ENCODE results near the gene KCNJ6. TPM values are rescaled to one million over a fixed set of nuclear protein-coding genes. Genes with fewer than 3 reads are reported as not detected.

Gene KCNJ6
- polyA plus RNA-seq, 1 of the 3 experiments (the other 2 are of a cell fraction) = not detected

DNA sequence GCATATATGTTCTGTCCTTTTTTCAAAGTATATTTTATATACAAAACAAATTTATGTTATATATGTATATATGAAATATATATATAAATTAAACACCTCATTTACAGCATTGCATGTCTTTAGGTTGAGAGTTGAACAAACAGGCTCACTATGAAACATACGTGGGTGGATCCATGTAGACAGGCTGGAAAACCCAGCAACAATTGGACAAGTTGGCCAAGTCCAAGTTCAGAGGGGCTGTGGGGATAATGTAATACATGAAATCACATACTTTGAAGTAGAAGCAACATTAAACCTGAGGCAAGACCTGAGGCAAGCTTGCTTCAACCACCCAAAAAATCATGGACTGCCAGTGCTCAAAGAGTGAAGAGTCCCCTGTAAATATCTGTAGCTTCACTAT lies 39.7 kb downstream of the KCNJ6 start:
- Histone ChIP-seq H3K4me1 (ENCODE audit: control insufficient read depth in 1 of 2, insufficient read depth in 2 of 2, low read depth in 1 of 2, low read length in 1 of 2) (no peaks in the 10 kb centered on the region), H3K9me2 (no peaks in the 10 kb centered on the region), H2AFZ (ENCODE audit: low read depth) (no peak overlapping the region), H3K4me3 (ENCODE audit: low read depth in 2 of 2, low read length in 1 of 2) (no peak overlapping the region), H3F3A (replicated peaks; ENCODE audit: insufficient read depth) (no peaks in the 10 kb centered on the region), H3K79me2 (ENCODE audit: insufficient read depth) (no peaks in the 10 kb centered on the region), H3K36me3 (replicated peaks in 1 of 2; ENCODE audit: control insufficient read depth in 1 of 2, insufficient read depth in 2 of 2, low read length in 1 of 2) (no peaks in the 10 kb centered on the region), H3K27ac (ENCODE audit: low read depth in 2 of 2, low read length in 1 of 2) (no peak overlapping the region), H3K27me3 (ENCODE audit: insufficient read depth) (no peaks in the 10 kb centered on the region), H4K20me1 (ENCODE audit: insufficient read depth) (no peaks in the 10 kb centered on the region), H3K9ac (no peak overlapping the region), H3K9me3 (no peaks in the 10 kb centered on the region), H3K4me2 (no peak overlapping the region)
- no peak for DNase-seq
- CTCF ChIA-PET = interaction anchor here (1.3 kb wide), 1 partner anchor 40 kb away, joined by 3 read pairs; the partner anchor contains the start of gene KCNJ6
- WGBS (ENCODE audit: low lambda C conversion rate) = 3% methylated on average over 1 of the region's 1 CpG
- TF ChIP-seq RFX5 (IDR thresholded peaks at IDR 0.05; ENCODE audit: low read length) = no peak
- no peak for TF ChIP-seq CTCF (IDR thresholded peaks at IDR 0.05)
- no peak for TF ChIP-seq TEAD4 (IDR thresholded peaks at IDR 0.05; ENCODE audit: borderline replicate concordance, insufficient read depth)
- POLR2A ChIA-PET = no interaction called here

DNA sequence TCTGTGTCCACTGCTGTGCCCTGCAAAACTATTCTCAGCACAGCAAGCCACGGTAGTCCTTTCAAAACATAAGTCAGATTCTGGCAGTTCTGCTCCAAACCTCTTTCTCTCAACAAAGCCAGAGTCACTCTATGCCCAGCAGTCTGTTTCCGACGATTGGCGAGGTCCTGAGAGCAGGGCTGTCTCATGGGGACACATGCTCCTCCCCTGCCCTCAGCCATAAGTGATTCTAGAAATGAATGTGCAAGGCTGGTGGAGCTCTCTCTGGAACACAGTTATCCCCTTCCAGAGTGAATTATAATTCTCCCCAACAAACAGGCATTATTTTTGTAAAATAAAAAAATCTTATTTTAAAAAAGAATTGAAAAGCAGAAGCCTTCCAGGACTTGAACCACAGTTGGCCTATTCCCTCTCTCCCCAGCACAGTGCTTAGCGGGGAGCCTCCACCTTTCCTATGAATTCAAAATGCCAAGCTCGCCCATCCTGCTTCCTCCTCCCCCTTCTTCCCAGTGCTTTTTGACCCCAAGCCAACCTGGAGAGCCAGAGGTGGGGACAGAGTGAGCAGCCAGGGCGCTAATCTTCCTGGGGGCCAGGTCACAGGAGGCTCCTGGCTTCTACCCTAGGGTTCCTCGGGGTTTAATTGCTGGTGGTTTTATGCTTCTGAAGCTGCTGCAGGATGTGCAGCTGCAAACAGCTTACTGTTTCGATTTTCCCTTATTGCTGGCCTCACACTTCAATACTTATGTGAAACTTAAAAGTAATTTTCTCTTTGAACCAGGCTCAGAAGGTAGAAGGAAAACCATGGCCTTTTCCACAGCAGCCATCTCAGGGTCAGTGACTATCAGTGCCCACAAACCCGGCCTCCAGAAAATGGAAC lies 41.1 kb downstream of the KCNJ6 start:
- Histone ChIP-seq H3K4me2 (no peak overlapping the region), H3K4me1 (ENCODE audit: control insufficient read depth in 1 of 2, insufficient read depth in 2 of 2, low read depth in 1 of 2, low read length in 1 of 2) (no peaks in the 10 kb centered on the region), H3K27me3 (ENCODE audit: insufficient read depth) (no peaks in the 10 kb centered on the region), H3K9me2 (no peaks in the 10 kb centered on the region), H3K79me2 (ENCODE audit: insufficient read depth) (no peaks in the 10 kb centered on the region), H3K9ac (no peak overlapping the region), H3K4me3 (ENCODE audit: low read depth in 2 of 2, low read length in 1 of 2) (no peak overlapping the region), H2AFZ (ENCODE audit: low read depth) (no peak overlapping the region), H3K9me3 (no peaks in the 10 kb centered on the region), H3K36me3 (replicated peaks in 1 of 2; ENCODE audit: control insufficient read depth in 1 of 2, insufficient read depth in 2 of 2, low read length in 1 of 2) (no peaks in the 10 kb centered on the region), H4K20me1 (ENCODE audit: insufficient read depth) (no peaks in the 10 kb centered on the region), H3K27ac (ENCODE audit: low read depth in 2 of 2, low read length in 1 of 2) (no peak overlapping the region), H3F3A (replicated peaks; ENCODE audit: insufficient read depth) (no peaks in the 10 kb centered on the region)
- DNase-seq = no peak
- POLR2A ChIA-PET = no interaction called here
- 3% methylated on average over 10 of the region's 10 CpGs for WGBS (ENCODE audit: low lambda C conversion rate)
- CTCF ChIA-PET = interaction anchor here (0.6 to 1.7 kb wide), 3 partner anchors 42 to 251 kb away, joined by 3 to 4 read pairs (median 3); partner anchors contain the start of gene KCNJ6
- TF ChIP-seq RCOR1 (IDR thresholded peaks at IDR 0.05; ENCODE audit: low read length) (no peak), CTCF (IDR thresholded peaks at IDR 0.05) (no peak), GABPA (IDR thresholded peaks at IDR 0.05; ENCODE audit: low read depth) (no peak), FOXM1 (IDR thresholded peaks at IDR 0.05; ENCODE audit: low read depth) (no peak), TCF12 (IDR thresholded peaks at IDR 0.05) (no peak)
- TF ChIP-seq, protein P1, sequence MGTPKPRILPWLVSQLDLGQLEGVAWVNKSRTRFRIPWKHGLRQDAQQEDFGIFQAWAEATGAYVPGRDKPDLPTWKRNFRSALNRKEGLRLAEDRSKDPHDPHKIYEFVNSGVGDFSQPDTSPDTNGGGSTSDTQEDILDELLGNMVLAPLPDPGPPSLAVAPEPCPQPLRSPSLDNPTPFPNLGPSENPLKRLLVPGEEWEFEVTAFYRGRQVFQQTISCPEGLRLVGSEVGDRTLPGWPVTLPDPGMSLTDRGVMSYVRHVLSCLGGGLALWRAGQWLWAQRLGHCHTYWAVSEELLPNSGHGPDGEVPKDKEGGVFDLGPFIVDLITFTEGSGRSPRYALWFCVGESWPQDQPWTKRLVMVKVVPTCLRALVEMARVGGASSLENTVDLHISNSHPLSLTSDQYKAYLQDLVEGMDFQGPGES (IDR thresholded peaks at IDR 0.05; ENCODE audit: low read depth, low read length) = no peak
- TF ChIP-seq, protein P2, sequence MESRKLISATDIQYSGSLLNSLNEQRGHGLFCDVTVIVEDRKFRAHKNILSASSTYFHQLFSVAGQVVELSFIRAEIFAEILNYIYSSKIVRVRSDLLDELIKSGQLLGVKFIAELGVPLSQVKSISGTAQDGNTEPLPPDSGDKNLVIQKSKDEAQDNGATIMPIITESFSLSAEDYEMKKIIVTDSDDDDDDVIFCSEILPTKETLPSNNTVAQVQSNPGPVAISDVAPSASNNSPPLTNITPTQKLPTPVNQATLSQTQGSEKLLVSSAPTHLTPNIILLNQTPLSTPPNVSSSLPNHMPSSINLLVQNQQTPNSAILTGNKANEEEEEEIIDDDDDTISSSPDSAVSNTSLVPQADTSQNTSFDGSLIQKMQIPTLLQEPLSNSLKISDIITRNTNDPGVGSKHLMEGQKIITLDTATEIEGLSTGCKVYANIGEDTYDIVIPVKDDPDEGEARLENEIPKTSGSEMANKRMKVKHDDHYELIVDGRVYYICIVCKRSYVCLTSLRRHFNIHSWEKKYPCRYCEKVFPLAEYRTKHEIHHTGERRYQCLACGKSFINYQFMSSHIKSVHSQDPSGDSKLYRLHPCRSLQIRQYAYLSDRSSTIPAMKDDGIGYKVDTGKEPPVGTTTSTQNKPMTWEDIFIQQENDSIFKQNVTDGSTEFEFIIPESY (IDR thresholded peaks at IDR 0.05; ENCODE audit: borderline replicate concordance, low read depth) = no peak
- TF ChIP-seq, protein P3, sequence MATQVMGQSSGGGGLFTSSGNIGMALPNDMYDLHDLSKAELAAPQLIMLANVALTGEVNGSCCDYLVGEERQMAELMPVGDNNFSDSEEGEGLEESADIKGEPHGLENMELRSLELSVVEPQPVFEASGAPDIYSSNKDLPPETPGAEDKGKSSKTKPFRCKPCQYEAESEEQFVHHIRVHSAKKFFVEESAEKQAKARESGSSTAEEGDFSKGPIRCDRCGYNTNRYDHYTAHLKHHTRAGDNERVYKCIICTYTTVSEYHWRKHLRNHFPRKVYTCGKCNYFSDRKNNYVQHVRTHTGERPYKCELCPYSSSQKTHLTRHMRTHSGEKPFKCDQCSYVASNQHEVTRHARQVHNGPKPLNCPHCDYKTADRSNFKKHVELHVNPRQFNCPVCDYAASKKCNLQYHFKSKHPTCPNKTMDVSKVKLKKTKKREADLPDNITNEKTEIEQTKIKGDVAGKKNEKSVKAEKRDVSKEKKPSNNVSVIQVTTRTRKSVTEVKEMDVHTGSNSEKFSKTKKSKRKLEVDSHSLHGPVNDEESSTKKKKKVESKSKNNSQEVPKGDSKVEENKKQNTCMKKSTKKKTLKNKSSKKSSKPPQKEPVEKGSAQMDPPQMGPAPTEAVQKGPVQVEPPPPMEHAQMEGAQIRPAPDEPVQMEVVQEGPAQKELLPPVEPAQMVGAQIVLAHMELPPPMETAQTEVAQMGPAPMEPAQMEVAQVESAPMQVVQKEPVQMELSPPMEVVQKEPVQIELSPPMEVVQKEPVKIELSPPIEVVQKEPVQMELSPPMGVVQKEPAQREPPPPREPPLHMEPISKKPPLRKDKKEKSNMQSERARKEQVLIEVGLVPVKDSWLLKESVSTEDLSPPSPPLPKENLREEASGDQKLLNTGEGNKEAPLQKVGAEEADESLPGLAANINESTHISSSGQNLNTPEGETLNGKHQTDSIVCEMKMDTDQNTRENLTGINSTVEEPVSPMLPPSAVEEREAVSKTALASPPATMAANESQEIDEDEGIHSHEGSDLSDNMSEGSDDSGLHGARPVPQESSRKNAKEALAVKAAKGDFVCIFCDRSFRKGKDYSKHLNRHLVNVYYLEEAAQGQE (IDR thresholded peaks at IDR 0.05; ENCODE audit: low read depth, low read length) = no peak
